ENCODE data around the gene NIN.
"Not testable (repeated sequence)": the region's sequence is repeated elsewhere in the genome, so short reads cannot be mapped to it uniquely, and the experiment has no call there.

The NIN gene

GRCh38 chr14:50718949-50719348, 112.0 kb downstream of the NIN start:
- DNase-seq (ENCODE audit: low read depth) = no peak

GRCh38 chr14:50717811-50718210, 113.2 kb downstream of the NIN start:
- DNase-seq (ENCODE audit: low read depth) = no peak

GRCh38 chr14:50714450-50715073, 116.4 kb downstream of the NIN start:
- DNase-seq (ENCODE audit: low read depth) = peak; percentile 14

- no peak for DNase-seq (ENCODE audit: low read depth)
These were observed 119.9 kb downstream of the NIN start for GRCh38 chr14:50711043-50711442.

GRCh38 chr14:50705026-50705593, 125.9 kb downstream of the NIN start:
- no peak for DNase-seq (ENCODE audit: low read depth)

GRCh38 chr14:50704454-50705010, 126.4 kb downstream of the NIN start:
- no peak for DNase-seq (ENCODE audit: low read depth)

- peak; percentile 18 for DNase-seq (ENCODE audit: low read depth)
These were observed 133.2 kb downstream of the NIN start for GRCh38 chr14:50697659-50698290.

GRCh38 chr14:50694260-50694659, 136.7 kb downstream of the NIN start:
- not testable (repeated sequence) for DNase-seq (ENCODE audit: low read depth)

- no peak for DNase-seq (ENCODE audit: low read depth)
These were observed 142.1 kb downstream of the NIN start for GRCh38 chr14:50688875-50689274.

GRCh38 chr14:50679674-50680073, 151.3 kb downstream of the NIN start:
- DNase-seq (ENCODE audit: low read depth) = no peak

- no peak for DNase-seq (ENCODE audit: low read depth)
These were observed 152.8 kb downstream of the NIN start for GRCh38 chr14:50678163-50678562.

GRCh38 chr14:50677527-50678063, 153.4 kb downstream of the NIN start:
- DNase-seq (ENCODE audit: low read depth) = no peak

GRCh38 chr14:50676814-50677516, 154.0 kb downstream of the NIN start:
- no peak for DNase-seq (ENCODE audit: low read depth)

- no peak for DNase-seq (ENCODE audit: low read depth)
These were observed 155.4 kb downstream of the NIN start for GRCh38 chr14:50675597-50675996.

GRCh38 chr14:50670866-50671256, 160.1 kb downstream of the NIN start:
- no peak for DNase-seq (ENCODE audit: low read depth)

GRCh38 chr14:50670196-50670865, 160.6 kb downstream of the NIN start:
- no peak for DNase-seq (ENCODE audit: low read depth)
